ES-I3 (cell line): ENCODE measurements around the gene TUBGCP5.

Source experiments
- H3K36me3 ChIP-seq: 2 replicates; pipeline ENCODE4 v1.6.1; 2013; ENCODE audit warnings: mild to moderate bottlenecking, low read length, control low read depth, moderate library complexity; ENCODE audit not compliant: insufficient read depth
- H3K4me1 ChIP-seq: 2 replicates; pipeline ENCODE4 v1.6.1; 2013; ENCODE audit warnings: mild to moderate bottlenecking, control low read depth, low read length; ENCODE audit not compliant: insufficient read depth
- H3K9ac ChIP-seq: 2 replicates; pipeline ENCODE4 v1.6.1; 2013; ENCODE audit warnings: low read depth, mild to moderate bottlenecking, low read length, moderate library complexity
- H3K9me3 ChIP-seq: 2 replicates; pipeline ENCODE4 v1.6.1; 2013; ENCODE audit warnings: mild to moderate bottlenecking, low read length, moderate library complexity; ENCODE audit not compliant: control insufficient read depth, insufficient read depth

The TUBGCP5 gene

GRCh38 chr15:22974745-22975144 is 64.6 kb downstream of the TUBGCP5 start:
- H3K36me3 ChIP-seq = no peaks in the 10 kb centered on the region
- H3K9me3 ChIP-seq = no peaks in the 10 kb centered on the region
- H3K9ac ChIP-seq = no peak overlapping the region
- no peaks in the 10 kb centered on the region for H3K4me1 ChIP-seq

DNA sequence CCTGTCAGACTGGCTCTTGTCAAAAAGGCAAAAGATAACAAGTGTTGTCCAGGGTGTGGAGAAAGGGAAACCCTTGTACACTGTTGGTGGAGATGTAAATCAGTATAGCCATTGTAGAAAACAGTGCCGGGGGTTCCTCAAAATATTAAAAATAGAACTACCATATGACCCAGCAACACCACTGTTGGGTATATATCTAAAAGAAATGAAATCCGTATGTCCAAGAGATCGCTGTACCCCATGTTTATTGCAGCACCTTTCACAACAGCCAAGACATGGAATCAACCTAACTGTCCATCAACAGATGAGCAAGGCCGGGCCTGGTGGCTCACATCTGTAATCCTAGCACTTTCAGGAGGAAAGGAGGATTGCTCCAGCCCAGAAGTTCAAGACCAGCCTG is 65.4 kb downstream of the TUBGCP5 start:
- Histone ChIP-seq H3K36me3 (no peaks in the 10 kb centered on the region), H3K4me1 (no peaks in the 10 kb centered on the region; the same call in 1 of the 2 replicates), H3K9ac (no peak overlapping the region), H3K9me3 (no peaks in the 10 kb centered on the region)

DNA sequence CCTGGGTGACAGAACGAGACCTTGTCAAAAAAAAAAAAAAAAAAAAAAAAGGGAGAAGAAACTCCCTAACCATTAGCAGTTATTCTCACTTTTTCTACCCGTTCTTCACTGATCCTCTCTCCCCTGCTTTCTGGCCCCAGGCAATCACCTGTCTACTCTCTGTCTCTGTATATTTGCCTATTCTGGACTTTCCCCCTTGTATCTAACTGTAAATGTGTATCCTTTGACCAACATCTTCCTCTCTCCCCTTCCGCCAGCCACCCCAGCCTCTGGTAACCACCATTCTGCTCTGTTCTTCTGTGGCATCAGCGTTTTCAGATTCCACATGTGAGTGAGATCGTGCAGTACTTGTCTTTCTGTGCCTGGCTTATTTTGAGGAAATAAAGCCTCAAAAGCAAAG is 66.1 kb downstream of the TUBGCP5 start:
- H3K9ac ChIP-seq = no peak overlapping the region
- H3K9me3 ChIP-seq = no peaks in the 10 kb centered on the region
- no peaks in the 10 kb centered on the region; the same call in 1 of the 2 replicates for H3K4me1 ChIP-seq
- no peaks in the 10 kb centered on the region for H3K36me3 ChIP-seq

DNA sequence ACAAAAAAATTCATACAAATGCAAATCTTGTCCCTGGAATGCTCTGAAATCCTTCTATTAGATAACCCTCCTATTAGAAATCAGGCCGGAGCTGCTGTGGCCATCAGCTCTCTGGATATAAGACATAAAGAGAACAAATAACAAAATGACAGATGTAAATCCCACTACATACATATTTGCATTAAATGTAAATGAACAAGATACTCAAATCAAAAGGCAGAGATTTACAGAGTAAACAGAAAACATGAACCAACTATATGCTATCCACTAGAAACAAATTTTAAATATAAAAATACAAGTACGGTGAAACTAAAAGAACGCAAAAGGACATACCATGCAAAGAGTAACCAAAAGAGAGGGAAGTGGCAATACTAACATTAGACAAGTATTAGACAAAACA is 69.9 kb downstream of the TUBGCP5 start:
- Histone ChIP-seq H3K9me3 (no peaks in the 10 kb centered on the region), H3K9ac (no peak overlapping the region), H3K4me1 (no peaks in the 10 kb centered on the region; the same call in 1 of the 2 replicates), H3K36me3 (no peaks in the 10 kb centered on the region)

DNA sequence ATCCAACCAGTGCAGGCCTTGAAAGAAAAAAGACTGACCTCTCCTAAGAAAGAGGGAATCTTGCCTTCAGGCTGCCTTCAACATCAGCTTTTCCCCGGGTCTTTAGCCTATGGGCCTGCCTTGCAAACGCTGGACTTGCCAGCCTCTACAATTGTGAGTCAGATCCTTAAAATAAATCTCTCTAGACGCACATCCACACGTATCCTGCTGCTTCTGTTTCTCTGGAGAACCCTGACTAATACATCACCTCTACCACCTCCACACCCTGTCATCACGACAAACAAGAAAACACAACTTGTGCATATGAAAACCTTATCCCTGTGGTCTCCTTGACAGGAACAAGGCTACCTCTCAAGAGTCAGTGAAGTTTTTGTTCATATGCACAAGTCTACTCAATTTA is 71.0 kb downstream of the TUBGCP5 start:
- no peak overlapping the region for H3K9ac ChIP-seq
- H3K4me1 ChIP-seq = no peaks in the 10 kb centered on the region; the same call in 1 of the 2 replicates
- no peaks in the 10 kb centered on the region for H3K36me3 ChIP-seq
- no peaks in the 10 kb centered on the region for H3K9me3 ChIP-seq

DNA sequence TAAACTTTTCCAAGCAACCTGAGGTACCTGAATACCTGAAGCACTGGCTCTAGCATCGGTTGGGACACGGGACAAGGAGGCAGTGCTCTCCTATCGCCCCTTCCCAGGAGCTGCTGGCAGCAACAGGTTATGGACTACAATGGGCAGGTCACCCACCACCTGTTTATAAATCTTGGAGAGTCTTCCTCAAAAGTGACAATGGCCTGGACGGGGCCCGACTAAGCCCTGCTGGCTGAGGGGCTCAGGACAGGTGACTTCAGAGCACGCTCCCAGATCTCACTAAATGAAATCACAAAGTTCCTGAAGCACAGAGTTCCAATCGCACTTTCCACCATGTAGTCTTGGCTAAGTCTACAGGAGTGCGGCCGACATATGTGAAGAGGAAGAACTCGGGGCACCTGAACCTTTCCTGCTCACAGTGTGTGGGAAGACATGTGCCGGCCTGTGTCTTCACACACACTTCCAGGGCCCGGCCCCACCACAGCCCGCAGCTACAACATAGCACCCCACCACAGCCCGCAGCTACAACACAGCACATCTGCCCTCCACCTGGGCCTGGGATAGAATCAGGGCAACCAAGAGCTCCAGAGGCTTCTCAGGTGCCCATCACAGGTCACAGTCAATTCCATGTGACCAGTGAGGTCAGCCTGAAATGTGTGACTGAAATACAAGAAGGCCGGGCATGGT is 72.1 kb downstream of the TUBGCP5 start:
- Histone ChIP-seq H3K4me1 (no peaks in the 10 kb centered on the region; the same call in 1 of the 2 replicates), H3K9me3 (no peaks in the 10 kb centered on the region), H3K9ac (no peak overlapping the region), H3K36me3 (no peaks in the 10 kb centered on the region)

GRCh38 chr15:22966321-22967083 is 72.9 kb downstream of the TUBGCP5 start:
- no peaks in the 10 kb centered on the region; the same call in 1 of the 2 replicates for H3K4me1 ChIP-seq
- H3K9ac ChIP-seq = no peak overlapping the region
- H3K9me3 ChIP-seq = no peaks in the 10 kb centered on the region
- no peaks in the 10 kb centered on the region for H3K36me3 ChIP-seq

- Histone ChIP-seq H3K4me1 (no peaks in the 10 kb centered on the region; the same call in 1 of the 2 replicates), H3K9me3 (no peaks in the 10 kb centered on the region), H3K9ac (no peak overlapping the region), H3K36me3 (no peaks in the 10 kb centered on the region)
Measured at GRCh38 chr15:22963641-22964040, 75.7 kb downstream of the TUBGCP5 start.

GRCh38 chr15:22962611-22963010 is 76.8 kb downstream of the TUBGCP5 start:
- H3K4me1 ChIP-seq = no peaks in the 10 kb centered on the region; the same call in 1 of the 2 replicates
- H3K9ac ChIP-seq = no peak overlapping the region
- no peaks in the 10 kb centered on the region for H3K9me3 ChIP-seq
- no peaks in the 10 kb centered on the region for H3K36me3 ChIP-seq

DNA sequence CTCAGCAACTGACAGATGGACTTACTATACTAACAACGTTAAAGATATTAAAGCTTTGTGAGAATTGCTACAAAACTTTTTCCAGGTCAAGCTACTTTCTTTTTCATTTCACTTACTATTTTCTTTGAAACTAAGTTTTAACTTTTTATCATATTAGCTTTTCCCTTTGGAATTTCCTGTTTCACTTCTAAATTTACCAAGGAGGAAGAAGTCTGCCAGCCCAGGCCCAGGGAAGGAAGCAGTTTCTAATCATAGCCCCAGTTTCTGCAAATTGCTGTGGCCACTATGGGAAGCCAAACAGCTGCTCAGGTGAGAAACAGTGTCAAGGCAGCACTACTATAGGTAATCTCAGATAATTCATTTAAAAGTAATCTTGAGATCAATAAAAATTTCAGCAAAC is 77.6 kb downstream of the TUBGCP5 start:
- Histone ChIP-seq H3K4me1 (no peaks in the 10 kb centered on the region; the same call in 1 of the 2 replicates), H3K36me3 (no peaks in the 10 kb centered on the region), H3K9me3 (no peaks in the 10 kb centered on the region), H3K9ac (no peak overlapping the region)

DNA sequence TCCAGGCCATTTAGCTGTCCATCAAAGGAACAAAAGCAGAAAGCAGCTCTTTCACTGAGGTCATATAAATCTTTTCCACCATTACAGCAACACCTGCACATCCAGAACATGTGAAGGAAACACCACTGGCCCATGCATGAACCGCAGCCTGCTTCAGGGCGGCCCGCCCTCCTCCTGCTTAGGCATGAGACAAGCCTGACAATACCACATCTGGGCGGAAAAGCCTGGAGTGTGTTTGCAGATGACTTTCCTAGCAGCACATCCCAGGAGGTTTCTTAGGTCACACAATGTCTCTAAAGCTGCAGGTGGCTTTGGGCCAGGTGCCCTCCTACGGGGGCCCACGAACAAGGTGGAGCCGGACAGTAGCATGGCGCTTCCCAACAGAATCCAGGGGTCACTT is 78.8 kb downstream of the TUBGCP5 start:
- Histone ChIP-seq H3K36me3 (no peaks in the 10 kb centered on the region), H3K9me3 (no peaks in the 10 kb centered on the region), H3K4me1 (no peaks in the 10 kb centered on the region; the same call in 1 of the 2 replicates), H3K9ac (no peak overlapping the region)

DNA sequence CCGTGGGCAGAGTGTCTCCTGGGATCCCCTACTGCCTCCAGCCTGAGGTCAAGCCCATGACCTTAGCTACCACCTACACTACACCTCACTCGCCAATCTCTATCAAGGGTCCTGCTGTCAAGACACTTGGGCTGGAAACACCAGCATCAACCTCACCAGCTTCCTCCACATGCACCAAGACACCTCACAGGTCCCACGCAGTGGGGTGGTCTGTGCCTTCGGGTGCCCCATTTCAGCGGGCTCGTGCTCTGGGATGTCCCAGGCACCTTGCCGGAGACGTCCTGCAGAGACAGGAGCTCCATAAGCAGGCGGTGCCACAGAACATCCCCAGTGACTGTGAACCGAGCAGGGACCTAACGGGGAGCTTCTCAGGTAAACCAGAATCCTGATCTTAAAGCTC is 79.2 kb downstream of the TUBGCP5 start:
- Histone ChIP-seq H3K9ac (no peak overlapping the region), H3K36me3 (no peaks in the 10 kb centered on the region), H3K4me1 (no peaks in the 10 kb centered on the region; the same call in 1 of the 2 replicates), H3K9me3 (no peaks in the 10 kb centered on the region)

GRCh38 chr15:22959321-22960101 is 79.9 kb downstream of the TUBGCP5 start:
- Histone ChIP-seq H3K9ac (no peak overlapping the region), H3K4me1 (no peaks in the 10 kb centered on the region; the same call in 1 of the 2 replicates), H3K36me3 (no peaks in the 10 kb centered on the region), H3K9me3 (no peaks in the 10 kb centered on the region)

- H3K9me3 ChIP-seq = no peaks in the 10 kb centered on the region
- no peaks in the 10 kb centered on the region for H3K4me1 ChIP-seq
- no peaks in the 10 kb centered on the region for H3K36me3 ChIP-seq
- H3K9ac ChIP-seq = no peak overlapping the region
Measured at GRCh38 chr15:22958487-22959280, 80.7 kb downstream of the TUBGCP5 start.
